NK-92 (cell line): ENCODE measurements around the gene LTB.
"Not testable (repeated sequence)": the region's sequence is repeated elsewhere in the genome, so short reads cannot be mapped to it uniquely, and the experiment has no call there.

Experiments
- DNase-seq: peaks from one replicate; lab custom pipeline; 2025; ENCODE audit not compliant: unreplicated experiment; lab: John Stamatoyannopoulos, UW

LTB gene

DNA sequence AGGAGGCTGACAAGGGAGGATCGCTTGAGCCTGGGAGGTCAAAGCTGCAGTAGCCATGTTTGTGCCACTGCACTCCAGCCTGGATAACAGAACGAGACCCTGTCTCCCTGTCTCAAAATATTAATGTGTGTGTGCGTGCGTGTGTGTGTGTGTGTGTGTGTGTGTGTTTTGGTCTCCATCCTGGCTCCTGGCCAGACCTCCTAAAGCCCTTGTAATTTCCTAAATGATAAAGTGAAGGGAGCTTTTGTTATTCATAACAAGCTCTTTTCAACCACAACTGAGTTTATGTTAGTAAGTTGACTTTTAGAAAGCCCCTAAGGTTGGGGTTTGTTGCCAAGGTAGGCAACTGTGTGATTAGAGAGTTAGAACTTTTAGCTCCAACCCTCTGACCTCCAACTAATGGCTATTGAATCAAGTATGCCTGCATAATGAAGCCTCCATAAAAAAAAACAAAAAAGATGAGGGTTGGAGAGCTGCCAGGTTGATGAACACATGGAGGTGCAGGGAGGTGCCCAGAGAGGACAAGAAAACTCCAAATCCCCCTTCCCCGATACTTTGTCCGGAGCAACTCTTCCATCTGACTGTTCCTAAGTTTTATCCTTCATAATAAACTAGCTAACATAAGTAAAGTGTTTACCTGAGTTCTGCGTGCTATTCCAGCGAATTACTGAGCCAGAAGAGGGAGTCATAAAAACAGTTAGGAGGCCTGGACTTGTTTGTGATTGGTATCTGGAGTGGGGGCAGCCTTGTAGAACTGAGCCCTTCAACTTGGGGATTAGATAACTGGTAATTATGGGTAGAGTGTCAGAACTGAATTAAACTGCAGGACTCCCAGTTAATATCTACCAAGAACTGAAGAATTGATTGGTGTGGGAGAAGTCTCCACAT lies 27.5 kb upstream of the LTB start:
- no peak for DNase-seq

GRCh38 chr6:31607317-31607716 lies 25.1 kb upstream of the LTB start:
- no peak for DNase-seq

DNA sequence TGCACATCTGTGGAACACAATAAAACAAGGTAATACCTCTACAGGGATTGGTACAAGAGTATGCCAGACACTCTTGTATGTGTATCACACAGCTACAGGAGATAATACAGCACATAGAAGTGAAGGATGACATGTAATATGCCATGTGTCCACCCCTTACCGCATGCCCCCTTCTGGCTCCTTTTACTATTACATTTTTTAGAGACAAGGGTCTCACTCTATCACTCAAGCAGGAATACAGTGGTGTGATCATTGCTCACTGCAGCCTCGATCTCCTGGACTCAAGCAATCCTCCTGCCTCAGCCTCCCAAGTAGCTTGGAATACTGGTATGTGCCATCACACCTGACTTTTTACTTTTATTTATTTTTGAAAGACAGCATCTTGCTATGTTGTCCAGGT lies 14.8 kb upstream of the LTB start:
- no peak for DNase-seq

GRCh38 chr6:31592396-31592771 lies 10.2 kb upstream of the LTB start:
- no peak for DNase-seq

DNA sequence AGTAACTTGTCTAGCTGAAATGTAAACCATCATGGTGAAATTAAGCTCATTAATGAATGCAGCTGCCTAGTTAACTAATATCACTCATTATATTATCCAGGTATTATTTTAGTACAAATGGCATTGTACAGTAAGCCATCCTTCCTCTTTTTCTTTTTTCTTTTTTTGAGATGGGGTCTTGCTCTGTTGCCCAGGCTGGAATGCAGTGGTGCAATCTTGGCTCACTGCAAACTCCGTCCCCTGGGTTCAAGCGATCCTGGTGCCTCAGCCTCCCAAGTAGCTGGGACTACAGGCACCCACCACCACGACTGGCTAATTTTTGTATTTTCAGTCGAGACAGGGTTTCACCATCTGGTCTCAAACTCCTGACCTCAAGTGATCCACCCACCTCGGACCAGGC lies 8.5 kb upstream of the LTB start:
- not testable (repeated sequence) for DNase-seq

DNA sequence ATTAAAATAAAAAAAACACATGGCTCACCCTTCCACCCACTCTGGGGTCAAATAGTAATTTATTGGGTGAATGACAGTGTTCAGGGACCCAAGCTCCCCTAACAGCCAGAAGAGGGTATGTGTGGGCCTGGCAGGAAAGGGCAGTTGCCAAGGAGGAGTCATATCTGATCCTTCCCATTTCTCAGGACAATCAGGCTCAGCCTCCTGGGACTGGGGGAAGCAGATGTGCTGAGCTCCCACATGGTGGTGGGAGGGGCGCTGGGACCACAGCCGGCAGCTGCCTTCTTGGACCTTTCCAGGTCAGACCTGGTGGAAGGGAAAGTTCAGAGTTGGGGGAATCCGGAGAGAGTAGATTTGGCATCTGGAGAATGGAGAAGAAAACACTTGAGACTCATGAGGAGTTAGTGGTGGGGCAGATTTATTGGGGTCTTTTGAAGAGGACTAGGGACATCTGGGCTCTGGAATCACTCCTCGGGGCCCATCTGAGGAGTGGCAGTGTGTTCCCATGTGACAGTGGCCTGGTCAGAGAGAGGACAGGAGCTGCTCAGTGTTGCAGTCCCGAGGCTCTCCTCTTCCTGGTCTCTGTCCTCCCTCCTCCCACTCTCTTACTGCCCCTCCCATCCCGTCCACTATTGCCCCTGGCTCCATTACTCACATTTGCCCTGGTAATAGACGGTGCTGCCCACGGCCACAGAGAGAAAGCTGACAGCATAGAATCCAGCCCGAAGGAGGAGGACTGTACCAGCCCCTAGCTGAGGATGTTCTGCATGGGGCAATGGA lies 6.8 kb upstream of the LTB start:
- no peak for DNase-seq

DNA sequence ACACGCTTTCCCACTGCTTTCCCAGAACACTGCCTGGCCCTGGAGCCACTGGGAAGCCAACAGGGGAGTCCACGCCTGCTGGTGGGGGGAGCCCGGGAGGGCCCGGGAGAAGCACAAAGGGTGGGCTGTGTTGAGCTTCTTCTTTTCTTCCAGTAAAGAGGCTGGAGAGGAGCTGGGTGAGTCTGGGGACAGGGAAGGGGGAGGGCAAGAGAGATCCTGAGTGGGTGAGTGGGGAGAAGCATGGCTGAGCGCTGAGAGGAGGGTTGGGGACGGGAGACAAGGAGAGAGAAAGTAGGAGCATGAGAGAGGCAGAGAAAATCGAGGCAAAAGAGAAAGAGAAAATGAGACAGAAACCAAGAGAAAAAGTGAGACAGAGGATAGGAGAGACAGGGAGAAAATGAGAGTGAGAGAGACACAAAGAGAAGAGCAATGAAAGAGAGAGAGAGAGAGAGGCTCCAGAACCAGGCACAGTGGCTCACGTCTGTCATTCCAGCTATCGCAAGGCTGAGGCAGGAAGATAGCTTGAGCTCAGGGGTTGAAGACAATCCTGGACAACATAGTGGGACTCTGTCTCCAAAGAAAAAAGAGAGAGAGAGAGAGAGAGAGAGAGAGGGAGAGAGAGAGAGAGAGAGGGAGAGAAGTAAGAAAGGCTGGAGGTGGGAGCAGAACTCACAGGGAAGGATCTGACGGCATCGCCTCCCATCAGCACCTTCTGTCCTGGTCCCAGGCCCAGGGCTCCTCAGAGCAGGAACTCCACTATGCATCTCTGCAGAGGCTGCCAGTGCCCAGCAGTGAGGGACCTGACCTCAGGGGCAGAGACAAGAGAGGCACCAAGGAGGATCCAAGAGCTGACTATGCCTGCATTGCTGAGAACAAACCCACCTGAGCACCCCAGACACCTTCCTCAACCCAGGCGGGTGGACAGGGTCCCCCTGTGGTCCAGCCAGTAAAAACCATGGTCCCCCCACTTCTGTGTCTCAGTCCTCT lies 5.9 kb upstream of the LTB start:
- DNase-seq, result no peak

DNA sequence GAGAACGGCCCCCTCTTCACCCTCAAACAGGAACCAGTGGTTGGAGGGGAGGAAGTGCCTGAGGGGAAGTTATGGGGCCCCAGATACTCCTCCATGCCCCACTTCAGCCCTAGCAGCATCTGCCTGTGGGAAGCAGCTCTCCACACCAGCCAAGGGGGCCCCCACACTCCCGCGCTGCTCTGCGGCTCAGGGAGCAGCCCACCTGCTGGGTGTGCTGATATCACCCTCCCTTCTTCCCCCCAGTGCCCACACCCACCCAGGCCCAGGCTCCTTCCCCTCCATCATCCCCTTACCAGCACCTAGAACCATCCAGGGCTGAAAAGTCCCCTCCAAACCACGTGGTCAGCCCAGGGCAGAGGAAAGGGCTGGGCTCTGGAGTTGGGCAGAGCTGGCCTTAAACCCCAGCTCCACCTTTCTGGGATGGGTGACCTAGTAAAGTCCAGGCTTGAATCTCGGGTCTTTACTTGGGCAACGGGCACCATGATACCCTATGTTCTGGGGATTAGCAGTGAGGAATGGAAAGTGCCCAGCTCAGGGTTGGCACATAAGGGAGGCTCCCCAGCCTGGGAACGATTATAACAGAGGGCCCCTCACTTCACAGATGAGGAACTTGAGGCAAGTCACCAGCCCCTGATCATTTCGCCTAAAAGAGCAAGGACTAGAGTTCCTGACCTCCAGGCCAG lies 4.5 kb upstream of the LTB start:
- DNase-seq, result no peak

GRCh38 chr6:31586008-31586407 lies 3.8 kb upstream of the LTB start, which contains the start of gene LST1:
Gene LST1, plus strand, starts transcription at chr6:31586277. Its CDS starts 1,023 bp downstream, at chr6:31587300.
- no peak for DNase-seq

GRCh38 chr6:31585491-31585890 lies 3.3 kb upstream of the LTB start:
- DNase-seq, result no peak

- no peak for DNase-seq
Measured at GRCh38 chr6:31581434-31582229, 592 bp downstream of the LTB start.

- DNase-seq, result no peak
Measured at GRCh38 chr6:31580807-31581433, 1.3 kb downstream of the LTB start.

DNA sequence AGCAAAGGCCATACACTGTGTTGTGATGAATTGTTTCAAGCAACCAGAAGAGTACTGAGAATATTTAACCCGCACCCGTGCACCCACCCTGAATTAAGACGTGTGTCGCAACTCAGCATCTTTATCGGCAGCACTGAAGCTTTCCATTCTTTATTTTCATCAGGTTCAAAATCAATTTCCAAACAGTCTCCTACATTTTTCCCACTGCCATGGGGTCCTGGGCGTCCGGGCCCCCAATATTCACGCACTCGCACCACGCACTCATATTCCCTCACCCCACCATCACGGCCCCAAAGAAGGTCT lies 1.8 kb downstream of the LTB start:
- DNase-seq, result no peak

- DNase-seq, result no peak
Measured at GRCh38 chr6:31579546-31580437, 2.4 kb downstream of the LTB start.

- no peak for DNase-seq
Measured at GRCh38 chr6:31579119-31579505, 3.1 kb downstream of the LTB start.

DNA sequence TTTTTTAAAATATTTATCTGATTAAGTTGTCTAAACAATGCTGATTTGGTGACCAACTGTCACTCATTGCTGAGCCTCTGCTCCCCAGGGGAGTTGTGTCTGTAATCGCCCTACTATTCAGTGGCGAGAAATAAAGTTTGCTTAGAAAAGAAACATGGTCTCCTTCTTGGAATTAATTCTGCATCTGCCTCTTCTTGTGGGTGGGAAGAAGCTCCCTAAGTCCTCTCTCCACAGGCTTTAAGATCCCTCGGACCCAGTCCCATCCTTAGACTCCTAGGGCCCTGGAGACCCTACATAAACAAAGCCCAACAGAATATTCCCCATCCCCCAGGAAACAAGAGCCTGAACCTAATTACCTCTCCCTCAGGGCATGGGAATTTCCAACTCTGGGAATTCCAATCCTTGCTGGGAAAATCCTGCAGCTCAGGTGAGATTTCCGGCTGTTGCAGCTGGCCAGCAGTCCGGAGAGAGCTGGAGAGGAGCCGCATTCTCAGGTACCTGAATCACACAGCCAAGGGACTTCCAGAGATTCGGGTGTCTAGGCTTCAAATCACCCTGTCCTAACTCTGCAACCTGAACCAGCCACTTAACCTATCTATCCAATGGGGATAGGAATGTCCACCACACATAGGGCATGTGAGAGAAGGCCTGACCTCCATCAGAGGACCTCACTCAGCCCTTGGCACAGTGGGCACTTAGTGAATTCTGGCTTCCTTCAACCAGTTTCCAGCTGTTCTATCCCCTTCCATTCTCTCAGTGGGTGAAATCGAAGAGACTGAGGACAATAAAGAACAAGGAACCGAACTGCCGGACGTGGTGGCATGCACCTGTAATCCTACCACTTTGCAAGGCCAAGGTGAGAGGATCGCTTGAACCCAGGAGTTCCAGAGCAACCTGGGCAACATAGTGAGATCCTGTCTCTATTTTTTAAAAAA lies 3.8 kb downstream of the LTB start:
- DNase-seq, result no peak

GRCh38 chr6:31577579-31577966 lies 4.7 kb downstream of the LTB start:
- DNase-seq, result no peak
